Peyer's patch (tissue), 4 donors: ENCODE data around the gene COL13A1.

Experiments
- POLR2A ChIP-seq, 2 donors: fragments of 450-650 bp; IDR thresholded peaks; one replicate each; pipeline ENCODE4 v1.5.1; 2017; ENCODE audit warnings: antibody characterized with exemption in 2 of 2, mild to moderate bottlenecking in 2 of 2, moderate library complexity in 2 of 2
- TF ChIP-seq, protein P1 (sequence below), 6 experiments: fragments of 450-650 bp in 4 of 6; fragments of 200-600 bp in 2 of 6; sonication (generic) in 1 of 6; IDR thresholded peaks; one replicate each; pipeline ENCODE4 v1.5.1; 2017 to 2019; ENCODE audit warnings: antibody characterized with exemption in 6 of 6, mild to moderate bottlenecking in 3 of 6, moderate library complexity in 1 of 6

DNA sequence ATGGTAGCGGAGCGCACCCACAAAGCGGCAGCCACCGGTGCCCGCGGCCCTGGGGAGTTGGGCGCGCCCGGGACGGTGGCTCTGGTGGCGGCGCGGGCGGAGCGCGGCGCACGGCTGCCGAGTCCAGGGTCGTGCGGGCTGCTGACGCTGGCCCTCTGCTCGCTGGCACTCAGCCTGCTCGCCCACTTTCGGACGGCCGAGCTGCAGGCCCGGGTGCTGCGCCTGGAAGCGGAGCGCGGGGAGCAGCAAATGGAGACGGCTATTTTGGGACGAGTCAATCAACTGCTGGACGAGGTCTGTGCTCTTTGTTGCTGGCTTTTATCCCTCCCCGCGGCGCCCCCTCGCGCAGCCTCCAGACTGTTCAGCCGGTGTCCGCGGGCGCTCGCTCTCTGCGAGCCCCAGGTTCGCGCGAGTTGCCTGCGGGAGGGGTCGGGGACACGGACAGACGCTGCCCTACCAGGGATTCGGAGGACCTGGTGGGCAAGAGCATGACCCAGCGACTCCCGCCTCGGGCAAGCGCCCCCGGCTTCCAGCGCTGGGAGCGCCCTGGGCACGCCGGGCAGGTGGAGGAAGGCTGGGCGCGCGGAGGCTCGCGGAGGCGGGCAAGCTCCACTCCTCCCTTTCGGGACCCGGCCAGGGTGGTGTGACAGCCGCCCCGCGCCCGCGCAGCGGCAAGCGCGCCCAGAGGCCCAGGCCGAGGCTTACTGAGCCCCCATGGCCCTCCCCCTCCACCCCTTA, 887 bp downstream of the COL13A1 start:
- TF ChIP-seq, protein P1, sequence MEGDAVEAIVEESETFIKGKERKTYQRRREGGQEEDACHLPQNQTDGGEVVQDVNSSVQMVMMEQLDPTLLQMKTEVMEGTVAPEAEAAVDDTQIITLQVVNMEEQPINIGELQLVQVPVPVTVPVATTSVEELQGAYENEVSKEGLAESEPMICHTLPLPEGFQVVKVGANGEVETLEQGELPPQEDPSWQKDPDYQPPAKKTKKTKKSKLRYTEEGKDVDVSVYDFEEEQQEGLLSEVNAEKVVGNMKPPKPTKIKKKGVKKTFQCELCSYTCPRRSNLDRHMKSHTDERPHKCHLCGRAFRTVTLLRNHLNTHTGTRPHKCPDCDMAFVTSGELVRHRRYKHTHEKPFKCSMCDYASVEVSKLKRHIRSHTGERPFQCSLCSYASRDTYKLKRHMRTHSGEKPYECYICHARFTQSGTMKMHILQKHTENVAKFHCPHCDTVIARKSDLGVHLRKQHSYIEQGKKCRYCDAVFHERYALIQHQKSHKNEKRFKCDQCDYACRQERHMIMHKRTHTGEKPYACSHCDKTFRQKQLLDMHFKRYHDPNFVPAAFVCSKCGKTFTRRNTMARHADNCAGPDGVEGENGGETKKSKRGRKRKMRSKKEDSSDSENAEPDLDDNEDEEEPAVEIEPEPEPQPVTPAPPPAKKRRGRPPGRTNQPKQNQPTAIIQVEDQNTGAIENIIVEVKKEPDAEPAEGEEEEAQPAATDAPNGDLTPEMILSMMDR (IDR thresholded peaks at IDR 0.05) = no peak
- TF ChIP-seq POLR2A (IDR thresholded peaks at IDR 0.05) = no peak
